GM19463 (cell line): Measurements from ENCODE around the gene TBXA2R.
"Not testable (repeated sequence)": the region's sequence is repeated elsewhere in the genome, so short reads cannot be mapped to it uniquely, and the experiment has no call there.

Experiments used
- ATAC-seq: cut with Tn5 transposase; IDR thresholded peaks from one replicate; pipeline ENCODE4 v1.9.1; 2021; ENCODE audit warnings: mild to moderate bottlenecking, moderate library complexity; ENCODE audit not compliant: unreplicated experiment

Gene TBXA2R

GRCh38 chr19:3606690-3607289, at the start of gene TBXA2R:
TSS of gene TBXA2R (minus strand) at chr19:3606875. CDS start at chr19:3600634, 6,241 bp downstream.
- no peak for ATAC-seq

DNA sequence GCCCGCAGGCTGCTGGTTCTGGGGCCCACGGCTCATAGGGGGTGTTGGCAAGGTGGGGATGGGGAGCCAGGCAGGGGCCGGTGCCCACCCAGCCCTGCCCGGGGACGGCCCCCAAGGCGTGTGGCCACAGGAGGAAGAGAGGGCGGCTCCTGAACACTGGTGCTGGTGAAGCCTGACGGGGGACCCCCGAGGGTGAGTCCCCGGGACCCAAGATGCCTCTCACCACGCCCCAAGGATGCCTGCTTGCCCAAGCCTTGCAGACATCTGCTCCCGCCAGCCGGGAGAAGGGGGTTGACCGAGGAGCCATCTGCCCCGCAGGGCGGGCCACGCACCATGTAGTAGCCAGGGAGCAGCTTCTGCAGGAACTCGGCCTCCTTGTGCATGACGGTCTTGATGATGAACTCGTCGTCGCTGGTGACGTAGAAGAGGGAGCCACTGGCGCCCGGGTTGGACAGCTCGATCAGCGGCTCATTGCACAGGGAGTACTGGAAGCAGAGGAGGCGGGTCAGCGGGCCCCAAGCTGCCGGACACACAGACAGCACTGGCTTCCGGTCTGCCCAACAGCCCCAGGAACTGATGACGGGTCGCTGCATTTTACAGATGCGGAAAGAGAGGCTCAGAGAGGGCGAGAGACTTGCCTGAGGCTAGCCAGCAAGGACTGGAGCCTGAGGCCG, 49.5 kb upstream of the TBXA2R start:
- ATAC-seq, result no peak

DNA sequence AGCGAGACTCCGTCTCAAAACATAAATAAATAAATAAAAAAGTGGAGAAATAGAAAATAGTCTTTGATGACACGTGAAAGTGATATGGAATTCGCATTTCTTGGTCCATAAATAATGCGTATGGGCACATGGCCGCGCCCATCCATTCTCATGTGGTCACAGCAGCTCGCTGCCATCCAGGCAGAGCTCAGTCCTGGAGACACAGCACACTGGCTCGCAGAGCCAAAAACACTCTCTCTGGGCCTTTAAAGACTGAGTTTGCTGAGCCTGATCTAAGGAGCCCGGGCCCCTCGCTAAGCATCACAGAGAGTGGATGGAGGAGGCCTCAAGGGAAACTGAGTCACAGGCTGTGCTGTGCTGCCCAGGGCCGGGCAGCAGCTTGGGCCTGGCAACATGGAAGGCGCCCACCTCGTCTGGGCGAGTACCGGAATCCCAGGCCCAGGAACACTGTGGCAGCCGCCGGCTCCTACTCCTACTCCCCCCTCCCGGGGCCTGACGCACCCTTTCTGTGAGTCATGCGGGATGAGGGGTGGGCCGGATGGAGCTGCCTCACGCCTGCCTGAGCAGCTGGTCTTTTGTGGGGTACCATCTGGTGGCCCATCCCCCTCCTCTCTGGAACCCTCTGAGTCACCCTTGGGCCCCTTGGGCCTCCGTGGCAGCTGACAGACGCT, 48.9 kb upstream of the TBXA2R start:
- no peak for ATAC-seq

GRCh38 chr19:3653865-3654513, 47.3 kb upstream of the TBXA2R start:
- ATAC-seq, result no peak

- no peak for ATAC-seq
Observed at GRCh38 chr19:3653081-3653795, 46.6 kb upstream of the TBXA2R start.

GRCh38 chr19:3652422-3652821, 45.7 kb upstream of the TBXA2R start:
- ATAC-seq, result no peak

DNA sequence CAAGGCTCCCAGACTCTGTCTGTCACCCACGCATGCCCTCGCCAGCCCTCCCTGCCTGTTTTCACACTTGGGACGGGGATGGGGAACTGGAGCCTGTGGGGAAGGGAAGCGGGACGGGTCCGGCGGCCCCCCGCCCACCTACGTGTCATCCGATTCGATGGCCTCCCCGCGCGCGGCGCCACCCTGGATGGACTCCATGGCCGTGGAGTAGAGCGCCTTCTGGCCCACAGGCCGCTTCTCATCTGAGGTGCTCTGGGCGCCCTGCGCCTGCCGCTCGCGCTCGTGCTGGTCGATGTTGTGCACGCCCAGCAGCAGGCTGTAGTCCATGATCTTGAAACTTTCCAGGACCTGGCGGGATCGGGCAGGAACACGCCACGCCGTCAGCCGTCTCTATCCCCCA, 45.0 kb upstream of the TBXA2R start:
- ATAC-seq, result no peak

DNA sequence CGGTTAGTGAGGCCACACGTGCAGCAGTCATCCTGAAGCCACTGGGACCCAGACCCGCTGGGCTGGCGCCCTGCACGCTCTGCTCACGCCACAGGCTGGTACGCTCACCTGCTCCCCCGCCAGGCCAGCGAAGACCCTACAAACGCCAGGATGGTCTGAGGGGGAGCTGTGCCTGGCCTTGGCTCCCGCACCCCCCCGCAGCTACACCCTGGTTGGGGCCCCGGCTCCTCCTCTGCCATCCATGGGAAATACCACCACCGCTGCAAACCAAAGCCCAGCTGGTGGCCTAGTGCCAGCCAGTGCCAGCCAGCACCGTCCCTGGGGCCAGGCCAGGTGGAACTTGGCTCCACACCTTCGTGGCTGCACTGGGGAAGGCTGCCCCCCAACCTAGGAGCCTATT, 43.2 kb upstream of the TBXA2R start:
- no peak for ATAC-seq

GRCh38 chr19:3648037-3648905, 41.6 kb upstream of the TBXA2R start:
- no peak for ATAC-seq

GRCh38 chr19:3647102-3647501, 40.4 kb upstream of the TBXA2R start:
- not testable (repeated sequence) for ATAC-seq

DNA sequence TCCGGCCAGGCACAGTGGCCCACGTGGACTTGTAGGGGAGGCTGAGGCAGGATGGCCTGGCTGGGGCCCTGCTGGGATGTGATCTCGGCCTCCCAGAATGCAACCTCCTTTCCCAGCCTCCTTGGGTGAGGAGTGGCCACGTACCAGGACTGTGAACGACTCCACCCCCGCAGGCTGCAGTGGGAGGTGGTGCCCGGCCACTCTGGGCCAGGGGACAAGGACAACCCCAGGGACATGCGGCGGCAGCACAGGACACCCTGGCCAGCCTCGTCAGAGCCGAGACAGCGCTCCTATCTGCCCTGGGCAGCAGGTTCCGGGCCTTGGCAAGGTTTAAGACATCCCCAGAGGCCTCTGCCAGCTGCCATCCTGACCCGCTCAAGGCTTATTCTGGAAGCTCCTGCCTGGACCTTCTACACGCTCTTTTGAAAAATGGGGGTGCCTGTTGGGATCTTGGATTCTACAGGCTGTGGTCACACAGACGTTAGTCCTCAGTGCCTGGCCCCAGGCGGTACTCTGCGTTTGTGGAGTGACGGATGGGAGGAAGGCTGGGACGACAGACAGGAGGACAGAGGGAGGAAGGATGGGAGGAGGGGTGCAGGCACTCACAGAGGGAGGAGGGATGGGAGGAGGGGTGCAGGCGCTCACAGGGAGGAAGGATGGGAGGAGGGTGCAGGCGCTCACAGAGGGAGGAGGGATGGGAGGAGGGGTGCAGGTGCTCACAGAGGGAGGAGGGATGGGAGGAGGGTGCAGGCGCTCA, 39.8 kb upstream of the TBXA2R start:
- no peak for ATAC-seq

DNA sequence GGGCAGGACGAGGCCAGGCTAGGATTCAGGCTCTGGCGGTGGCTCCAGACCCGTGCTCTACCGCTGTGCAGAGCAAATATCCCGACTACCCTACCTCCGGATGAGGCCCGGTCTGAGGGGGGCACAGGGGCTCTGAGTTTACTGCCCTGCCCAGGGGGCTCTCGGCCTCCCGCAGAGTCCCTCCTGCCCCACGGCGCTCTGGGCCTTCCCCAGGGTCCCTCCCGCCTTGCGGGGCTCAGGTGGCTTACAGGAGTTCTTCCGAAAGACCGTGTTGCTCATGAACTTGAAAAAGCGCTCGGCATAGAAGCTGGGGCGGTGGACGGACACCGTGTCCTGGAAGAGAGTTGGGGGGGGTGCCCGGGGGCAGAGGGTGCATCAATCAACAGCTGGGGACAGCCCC, 39.1 kb upstream of the TBXA2R start:
- no peak for ATAC-seq

GRCh38 chr19:3645067-3645396, 38.4 kb upstream of the TBXA2R start:
- ATAC-seq, result no peak

DNA sequence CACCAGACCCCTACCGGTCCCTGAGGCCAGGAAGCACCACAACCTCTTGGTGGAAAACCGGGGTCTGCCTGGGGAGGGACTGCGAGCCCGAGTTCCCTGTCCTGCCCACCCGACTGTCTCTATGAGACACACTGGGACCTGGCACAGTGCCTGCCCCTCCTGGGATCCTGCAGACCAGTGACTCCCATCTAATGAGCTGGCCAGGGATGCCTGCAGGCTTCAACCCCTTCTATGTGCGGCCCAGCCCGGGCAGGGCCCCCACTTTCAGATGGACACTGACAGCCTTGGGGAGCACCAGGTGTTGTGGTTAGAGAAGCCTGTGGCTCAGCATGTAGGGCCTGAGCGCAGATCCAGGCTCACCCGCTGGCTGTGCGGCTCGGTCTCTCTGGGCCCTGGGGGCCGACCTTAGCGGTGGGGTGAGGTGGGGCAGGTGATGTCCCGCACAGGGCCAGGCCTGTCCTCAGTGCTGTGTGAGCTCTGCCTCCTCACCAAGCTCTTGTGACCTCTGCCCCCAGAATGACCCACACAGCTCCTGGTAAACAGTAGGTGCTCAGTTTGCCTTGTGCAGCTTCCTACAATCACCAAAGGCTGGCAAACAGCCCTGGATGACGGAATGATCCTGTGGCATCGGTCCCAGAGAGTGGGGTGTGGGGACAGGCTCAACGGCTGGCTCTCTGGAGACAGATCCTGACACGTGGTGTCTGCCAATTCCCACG, 37.8 kb upstream of the TBXA2R start:
- no peak for ATAC-seq

GRCh38 chr19:3643674-3644313, 37.1 kb upstream of the TBXA2R start:
- ATAC-seq, result no peak

- no peak for ATAC-seq
Observed at GRCh38 chr19:3642987-3643673, 36.5 kb upstream of the TBXA2R start.

GRCh38 chr19:3642296-3642695, 35.6 kb upstream of the TBXA2R start:
- ATAC-seq, result no peak
